Loucy (cell line): ENCODE data around the gene RCL1.

Source experiments
- CTCF ChIP-seq: fragments of 200-600 bp; sonication (generic); conservative IDR thresholded peaks from 2 replicates; pipeline ENCODE4 v1.5.1; 2014; ENCODE audit warnings: mild to moderate bottlenecking, antibody characterized with exemption, low read length
- EZH2phosphoT487 ChIP-seq: fragments of 200-600 bp; IDR thresholded peaks from 2 replicates; pipeline ENCODE4 v1.6.1; 2018; ENCODE audit warnings: antibody characterized with exemption, mild to moderate bottlenecking, moderate library complexity, borderline replicate concordance

DNA sequence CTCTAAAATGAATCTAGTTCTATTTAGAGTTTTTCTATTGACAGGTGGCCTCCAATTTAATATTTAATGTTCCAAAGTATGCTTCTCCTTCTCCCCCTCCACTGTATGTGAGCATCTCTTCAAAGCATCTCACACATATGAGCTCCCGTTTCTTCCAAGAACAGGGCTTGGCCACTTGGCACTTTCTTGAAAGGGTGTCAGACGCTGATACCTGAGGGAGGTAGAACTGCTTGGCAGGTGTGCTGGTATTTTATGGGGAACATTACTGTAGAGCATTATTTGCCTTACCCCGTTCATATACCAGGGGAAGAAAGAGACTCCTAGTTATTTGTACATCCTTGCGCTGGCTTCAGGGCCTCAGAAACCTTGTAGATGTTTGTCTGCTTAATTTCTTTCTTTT, 1.9 kb downstream of the RCL1 start:
- TF ChIP-seq CTCF (no peak), EZH2phosphoT487 (no peak)
